ENCODE measurements around the gene GARIN5B. TPM values are rescaled to one million over a fixed set of nuclear protein-coding genes. Genes with fewer than 3 reads are reported as not detected.

Gene GARIN5B
- total and polyA plus RNA-seq, 2 of the 13 experiments (the other 11 are each of a cell fraction or from before 2014, with no cell fraction given) = not detected

GRCh38 chr19:55336101-55336500 lies 27.0 kb downstream of the GARIN5B start:
- Histone ChIP-seq H3K4me2 (ENCODE audit: low read depth, low read length) (no peak overlapping the region), H4K20me1 (ENCODE audit: insufficient read depth, low read length) (no peaks in the 10 kb centered on the region), H3K4me1 (ENCODE audit: insufficient read depth, low read length) (peaks cover 47% of the 10 kb centered on the region), H3K36me3 (replicated peaks in 1 of 2; ENCODE audit: control insufficient read depth in 1 of 2, insufficient read depth in 2 of 2, low read length in 2 of 2) (no peaks in the 10 kb centered on the region), H3K27me3 (ENCODE audit: control insufficient read depth in 1 of 2, insufficient read depth in 2 of 2, low read length in 2 of 2) (no peaks in the 10 kb centered on the region; a peak in 1 of 5 replicates), H3K4me3 (replicated peaks in 1 of 3; ENCODE audit: insufficient read depth in 1 of 3, low read depth in 2 of 3, low read length in 3 of 3) (no peak overlapping the region), H3K9me3 (ENCODE audit: low read length) (no peaks in the 10 kb centered on the region), H2AFZ (ENCODE audit: low read length) (no peak overlapping the region), H3K27ac (ENCODE audit: extremely low read length, insufficient read depth, low read length) (no peak overlapping the region), H3K9ac (ENCODE audit: insufficient read depth, low read depth, low read length) (no peak overlapping the region), H3K79me2 (ENCODE audit: insufficient read depth, low read length) (peaks cover 5% of the 10 kb centered on the region)
- no TSS peak for BruUV-seq (replicated peaks)
- POLR2A ChIA-PET = no interaction called here
- TF ChIP-seq REPIN1 (CRISPR knock-in tag; IDR thresholded peaks at IDR 0.05; ENCODE audit: borderline replicate concordance, low read depth) (no peak), ZNF605 (CRISPR knock-in tag; IDR thresholded peaks at IDR 0.05) (no peak), ONECUT2 (CRISPR knock-in tag; IDR thresholded peaks at IDR 0.05) (no peak), NFE2L1 (CRISPR knock-in tag; IDR thresholded peaks at IDR 0.05; ENCODE audit: borderline replicate concordance) (no peak), BHLHE40 (IDR thresholded peaks at IDR 0.05; ENCODE audit: low read length) (peak; percentile 61), ZFP36L2 (CRISPR knock-in tag; IDR thresholded peaks at IDR 0.05) (no peak), ZNF274 (CRISPR knock-in tag; IDR thresholded peaks at IDR 0.05) (no peak), CREB1 (IDR thresholded peaks at IDR 0.05) (no peak), CREB1 (CRISPR knock-in tag; IDR thresholded peaks at IDR 0.05) (no peak), TSC22D2 (CRISPR knock-in tag; IDR thresholded peaks at IDR 0.05; ENCODE audit: borderline replicate concordance) (no peak), SKI (IDR thresholded peaks at IDR 0.05; ENCODE audit: partially characterized antibody) (no peak), SOX5 (CRISPR knock-in tag; IDR thresholded peaks at IDR 0.05; ENCODE audit: borderline replicate concordance) (peak; percentile 54; the same call in 1 of the 2 replicates), KDM2A (CRISPR knock-in tag; IDR thresholded peaks at IDR 0.05; ENCODE audit: borderline replicate concordance, low read depth) (no peak), MAFK (conservative IDR thresholded peaks at IDR 0.05 in 1 of 2, IDR thresholded peaks at IDR 0.05 in 1 of 2; ENCODE audit: low read length in 2 of 2) (no peak)
- TF ChIP-seq, protein P1, sequence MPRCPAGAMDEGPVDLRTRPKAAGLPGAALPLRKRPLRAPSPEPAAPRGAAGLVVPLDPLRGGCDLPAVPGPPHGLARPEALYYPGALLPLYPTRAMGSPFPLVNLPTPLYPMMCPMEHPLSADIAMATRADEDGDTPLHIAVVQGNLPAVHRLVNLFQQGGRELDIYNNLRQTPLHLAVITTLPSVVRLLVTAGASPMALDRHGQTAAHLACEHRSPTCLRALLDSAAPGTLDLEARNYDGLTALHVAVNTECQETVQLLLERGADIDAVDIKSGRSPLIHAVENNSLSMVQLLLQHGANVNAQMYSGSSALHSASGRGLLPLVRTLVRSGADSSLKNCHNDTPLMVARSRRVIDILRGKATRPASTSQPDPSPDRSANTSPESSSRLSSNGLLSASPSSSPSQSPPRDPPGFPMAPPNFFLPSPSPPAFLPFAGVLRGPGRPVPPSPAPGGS (CRISPR knock-in tag; IDR thresholded peaks at IDR 0.05) = no peak
- TF ChIP-seq, protein P2, sequence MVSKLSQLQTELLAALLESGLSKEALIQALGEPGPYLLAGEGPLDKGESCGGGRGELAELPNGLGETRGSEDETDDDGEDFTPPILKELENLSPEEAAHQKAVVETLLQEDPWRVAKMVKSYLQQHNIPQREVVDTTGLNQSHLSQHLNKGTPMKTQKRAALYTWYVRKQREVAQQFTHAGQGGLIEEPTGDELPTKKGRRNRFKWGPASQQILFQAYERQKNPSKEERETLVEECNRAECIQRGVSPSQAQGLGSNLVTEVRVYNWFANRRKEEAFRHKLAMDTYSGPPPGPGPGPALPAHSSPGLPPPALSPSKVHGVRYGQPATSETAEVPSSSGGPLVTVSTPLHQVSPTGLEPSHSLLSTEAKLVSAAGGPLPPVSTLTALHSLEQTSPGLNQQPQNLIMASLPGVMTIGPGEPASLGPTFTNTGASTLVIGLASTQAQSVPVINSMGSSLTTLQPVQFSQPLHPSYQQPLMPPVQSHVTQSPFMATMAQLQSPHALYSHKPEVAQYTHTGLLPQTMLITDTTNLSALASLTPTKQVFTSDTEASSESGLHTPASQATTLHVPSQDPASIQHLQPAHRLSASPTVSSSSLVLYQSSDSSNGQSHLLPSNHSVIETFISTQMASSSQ (IDR thresholded peaks at IDR 0.05; ENCODE audit: low read depth) = no peak
- TF ChIP-seq, protein P2 (CRISPR knock-in tag; IDR thresholded peaks at IDR 0.05; ENCODE audit: borderline replicate concordance) = no peak
- ATAC-seq (no peak), DNase-seq (ENCODE audit: low spot score) (no peak), FAIRE-seq (no peak)
- CTCF ChIA-PET (ENCODE audit: low intra/inter-chr PET ratio, low total read pairs) = no interaction called here
- intact Hi-C loops (cut with micrococcal nuclease; ENCODE audit: unreplicated experiment) (loop anchor here (5.0 kb wide), 1 partner anchor 776 kb away; no protein-coding TSS in a partner anchor), in situ Hi-C loops (cut with HindIII; ENCODE audit: extremely low pct_ligation_motif_present, low pct_unique_long_range_greater_than_20kb) (no loop called here)
- WGBS (ENCODE audit: low lambda C conversion rate) = 23% methylated on average over 7 of the region's 7 CpGs
